IMR-90 (cell line): Measurements from ENCODE around the gene MDM1.

ENCODE experiments used
- CEBPB ChIP-seq: IDR thresholded peaks from 2 replicates; pipeline ENCODE4 v1.6.1; 2012; ENCODE audit warnings: low read depth, low read length, improper control_type of control experiment
- MAFK ChIP-seq: IDR thresholded peaks from 2 replicates; pipeline ENCODE4 v1.6.1; 2012; ENCODE audit warnings: low read depth, low read length, improper control_type of control experiment
- MXI1 ChIP-seq: IDR thresholded peaks from 2 replicates; pipeline ENCODE4 v1.6.1; 2012; ENCODE audit warnings: low read depth, mild to moderate bottlenecking, low read length, moderate library complexity, borderline replicate concordance
- NFE2L2 ChIP-seq: fragments of 150-350 bp; IDR thresholded peaks from 2 replicates; pipeline ENCODE4 v1.6.1; 2016; ENCODE audit warnings: low read depth, mild to moderate bottlenecking, low read length
- POLR2A ChIP-seq: IDR thresholded peaks from 2 replicates; pipeline ENCODE4 v1.6.1; 2012; ENCODE audit warnings: mild to moderate bottlenecking, low read depth, low read length
- RAD21 ChIP-seq: IDR thresholded peaks from 2 replicates; pipeline ENCODE4 v1.6.1; 2012; ENCODE audit warnings: low read length, improper control_type of control experiment
- RCOR1 ChIP-seq: IDR thresholded peaks from 2 replicates; pipeline ENCODE4 v1.6.1; 2012; ENCODE audit warnings: mild to moderate bottlenecking, low read length, improper control_type of control experiment; ENCODE audit not compliant: insufficient replicate concordance
- RFX5 ChIP-seq: IDR thresholded peaks from 2 replicates; pipeline ENCODE4 v1.8.0; 2012; ENCODE audit warnings: low read depth, mild to moderate bottlenecking, low read length, moderate library complexity
- TF ChIP-seq, protein P1 (sequence below): conservative IDR thresholded peaks from 2 replicates; pipeline ENCODE4 v1.5.1; 2012; ENCODE audit warnings: mild to moderate bottlenecking, low read depth, low read length, improper control_type of control experiment
- TF ChIP-seq, protein P2 (sequence below): fragments of 150-350 bp; IDR thresholded peaks from 2 replicates; pipeline ENCODE4 v1.6.1; 2017; ENCODE audit warnings: mild to moderate bottlenecking, antibody characterized with exemption, low read length, low read depth

DNA sequence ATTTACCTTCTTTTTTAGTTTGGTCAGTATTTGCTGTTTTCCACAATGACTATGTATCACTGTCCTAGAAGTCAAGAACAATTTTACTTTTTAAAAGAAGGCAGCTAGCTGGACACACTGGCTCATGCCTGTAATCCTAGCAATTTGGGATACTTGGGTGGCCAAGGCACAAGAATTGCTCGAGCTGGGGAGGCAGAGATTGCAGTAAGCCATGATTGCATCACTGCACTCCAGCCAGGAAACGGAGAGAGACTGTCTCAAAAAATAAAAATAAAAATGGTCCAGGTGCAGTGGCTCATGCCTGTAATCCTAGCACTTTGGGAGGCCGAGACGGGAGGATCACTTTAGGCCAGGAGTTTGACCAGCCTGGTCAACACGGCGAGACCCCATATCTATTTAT lies 28.3 kb downstream of the MDM1 start:
- TF ChIP-seq POLR2A (no peak), RAD21 (no peak), CEBPB (peak; percentile 87), RCOR1 (no peak), MAFK (no peak), MXI1 (no peak), RFX5 (no peak), NFE2L2 (no peak)
- TF ChIP-seq, protein P1, sequence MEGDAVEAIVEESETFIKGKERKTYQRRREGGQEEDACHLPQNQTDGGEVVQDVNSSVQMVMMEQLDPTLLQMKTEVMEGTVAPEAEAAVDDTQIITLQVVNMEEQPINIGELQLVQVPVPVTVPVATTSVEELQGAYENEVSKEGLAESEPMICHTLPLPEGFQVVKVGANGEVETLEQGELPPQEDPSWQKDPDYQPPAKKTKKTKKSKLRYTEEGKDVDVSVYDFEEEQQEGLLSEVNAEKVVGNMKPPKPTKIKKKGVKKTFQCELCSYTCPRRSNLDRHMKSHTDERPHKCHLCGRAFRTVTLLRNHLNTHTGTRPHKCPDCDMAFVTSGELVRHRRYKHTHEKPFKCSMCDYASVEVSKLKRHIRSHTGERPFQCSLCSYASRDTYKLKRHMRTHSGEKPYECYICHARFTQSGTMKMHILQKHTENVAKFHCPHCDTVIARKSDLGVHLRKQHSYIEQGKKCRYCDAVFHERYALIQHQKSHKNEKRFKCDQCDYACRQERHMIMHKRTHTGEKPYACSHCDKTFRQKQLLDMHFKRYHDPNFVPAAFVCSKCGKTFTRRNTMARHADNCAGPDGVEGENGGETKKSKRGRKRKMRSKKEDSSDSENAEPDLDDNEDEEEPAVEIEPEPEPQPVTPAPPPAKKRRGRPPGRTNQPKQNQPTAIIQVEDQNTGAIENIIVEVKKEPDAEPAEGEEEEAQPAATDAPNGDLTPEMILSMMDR: no peak
- TF ChIP-seq, protein P2, sequence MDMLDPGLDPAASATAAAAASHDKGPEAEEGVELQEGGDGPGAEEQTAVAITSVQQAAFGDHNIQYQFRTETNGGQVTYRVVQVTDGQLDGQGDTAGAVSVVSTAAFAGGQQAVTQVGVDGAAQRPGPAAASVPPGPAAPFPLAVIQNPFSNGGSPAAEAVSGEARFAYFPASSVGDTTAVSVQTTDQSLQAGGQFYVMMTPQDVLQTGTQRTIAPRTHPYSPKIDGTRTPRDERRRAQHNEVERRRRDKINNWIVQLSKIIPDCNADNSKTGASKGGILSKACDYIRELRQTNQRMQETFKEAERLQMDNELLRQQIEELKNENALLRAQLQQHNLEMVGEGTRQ: no peak
